Measurements from ENCODE around the gene FOXN4.

DNA sequence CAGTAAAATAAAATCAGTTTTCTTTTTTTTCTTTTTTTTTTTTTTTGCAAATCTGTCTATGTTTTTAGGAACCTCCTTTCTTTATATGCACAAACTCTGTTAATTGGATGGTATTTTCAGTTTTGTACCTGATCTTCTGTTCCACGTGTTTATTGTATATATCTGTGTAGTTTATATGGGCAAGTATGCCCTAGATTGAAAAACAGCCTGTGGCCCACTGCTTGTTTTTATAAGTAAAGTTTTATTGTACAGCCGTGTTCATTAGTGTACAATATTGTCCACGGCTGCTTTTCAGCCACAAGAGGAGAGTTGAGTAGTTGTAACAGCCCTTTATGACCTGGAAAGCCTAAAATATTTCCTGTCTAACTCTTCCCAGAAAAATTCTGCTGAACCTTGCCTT lies 19.9 kb upstream of the FOXN4 start:
- TF ChIP-seq CTCF (optimal IDR thresholded peaks at IDR 0.05 in 1 of 3, IDR thresholded peaks at IDR 0.05 in 1 of 3, conservative IDR thresholded peaks at IDR 0.05 in 1 of 3; ENCODE audit: extremely low read depth in 1 of 3, insufficient read depth in 2 of 3, low read length in 3 of 3), result no peak
- TF ChIP-seq EZH2 (IDR thresholded peaks at IDR 0.05; ENCODE audit: low read length), result no peak

Data from keratinocyte (primary cell).